Measurements from ENCODE around the gene TSBP1. TPM values are rescaled to one million over a fixed set of nuclear protein-coding genes. Genes with fewer than 3 reads are reported as not detected.
A peak's percentile ranks its signal among the peaks of the same experiment; 100 is the strongest.

TSBP1 gene
- total RNA-seq, 1 donor from 2014 or later: not detected

- no peak overlapping the region for H3K4me3 Mint-ChIP-seq (ENCODE audit: low read depth)
- H3K27ac Mint-ChIP-seq: no peak overlapping the region
These were observed 126.7 kb downstream of the TSBP1 start for GRCh38 chr6:32244946-32245398.

GRCh38 chr6:32244270-32244669 is 127.4 kb downstream of the TSBP1 start:
- Mint-ChIP-seq H3K4me3 (ENCODE audit: low read depth) (no peak overlapping the region), H3K4me1 (ENCODE audit: low read depth) (peaks cover 5% of the 10 kb centered on the region), H3K36me3 (ENCODE audit: insufficient read depth) (no peaks in the 10 kb centered on the region), H3K27ac (no peak overlapping the region), H3K27me3 (peaks cover 28% of the 10 kb centered on the region), H3K9me3 (ENCODE audit: low read depth) (peaks cover 8% of the 10 kb centered on the region)
- DNase-seq (ENCODE audit: low spot score, unreplicated experiment): no peak
- TF ChIP-seq, protein P1, sequence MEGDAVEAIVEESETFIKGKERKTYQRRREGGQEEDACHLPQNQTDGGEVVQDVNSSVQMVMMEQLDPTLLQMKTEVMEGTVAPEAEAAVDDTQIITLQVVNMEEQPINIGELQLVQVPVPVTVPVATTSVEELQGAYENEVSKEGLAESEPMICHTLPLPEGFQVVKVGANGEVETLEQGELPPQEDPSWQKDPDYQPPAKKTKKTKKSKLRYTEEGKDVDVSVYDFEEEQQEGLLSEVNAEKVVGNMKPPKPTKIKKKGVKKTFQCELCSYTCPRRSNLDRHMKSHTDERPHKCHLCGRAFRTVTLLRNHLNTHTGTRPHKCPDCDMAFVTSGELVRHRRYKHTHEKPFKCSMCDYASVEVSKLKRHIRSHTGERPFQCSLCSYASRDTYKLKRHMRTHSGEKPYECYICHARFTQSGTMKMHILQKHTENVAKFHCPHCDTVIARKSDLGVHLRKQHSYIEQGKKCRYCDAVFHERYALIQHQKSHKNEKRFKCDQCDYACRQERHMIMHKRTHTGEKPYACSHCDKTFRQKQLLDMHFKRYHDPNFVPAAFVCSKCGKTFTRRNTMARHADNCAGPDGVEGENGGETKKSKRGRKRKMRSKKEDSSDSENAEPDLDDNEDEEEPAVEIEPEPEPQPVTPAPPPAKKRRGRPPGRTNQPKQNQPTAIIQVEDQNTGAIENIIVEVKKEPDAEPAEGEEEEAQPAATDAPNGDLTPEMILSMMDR (IDR thresholded peaks at IDR 0.05; ENCODE audit: unreplicated experiment): no peak

More at GRCh38 chr6:32244946-32245398, 126.7 kb downstream of the TSBP1 start:
- Mint-ChIP-seq H3K4me1 (ENCODE audit: low read depth) (peaks cover 5% of the 10 kb centered on the region), H3K36me3 (ENCODE audit: insufficient read depth) (no peaks in the 10 kb centered on the region), H3K9me3 (ENCODE audit: low read depth) (peaks cover 8% of the 10 kb centered on the region), H3K27me3 (peaks cover 28% of the 10 kb centered on the region)
- TF ChIP-seq, protein P1 (IDR thresholded peaks at IDR 0.05; ENCODE audit: unreplicated experiment): peak; percentile 94
- DNase-seq (ENCODE audit: low spot score, unreplicated experiment): peak; percentile 64

Other genes starting within 250 kb of the TSBP1 start
- gene ATF6B, start 243.7 kb downstream of the TSBP1 start, total RNA-seq: 89.4 and 95.0 TPM in 2 replicates
- 8.4 and 8.7 TPM in 2 replicates for gene FKBPL, start 241.6 kb downstream of the TSBP1 start, total RNA-seq
- gene PRRT1, start 220.0 kb downstream of the TSBP1 start, total RNA-seq: 2.9 and 3.3 TPM in 2 replicates
- 75.5 and 80.8 TPM in 2 replicates for gene PPT2, start 217.8 kb downstream of the TSBP1 start, total RNA-seq
- 68.3 and 83.1 TPM in 2 replicates for gene EGFL8, start 207.3 kb downstream of the TSBP1 start, total RNA-seq
- 94.1 and 102 TPM in 2 replicates for gene AGPAT1, start 195.8 kb downstream of the TSBP1 start, total RNA-seq
- gene RNF5, start 193.5 kb downstream of the TSBP1 start, total RNA-seq: 91.2 and 92.2 TPM in 2 replicates
- 28.5 and 29.9 TPM in 2 replicates for gene AGER, start 187.7 kb downstream of the TSBP1 start, total RNA-seq
- gene PBX2, start 181.7 kb downstream of the TSBP1 start, total RNA-seq: 260 and 261 TPM in 2 replicates
- 6.1 and 6.5 TPM in 2 replicates for gene GPSM3, start 179.3 kb downstream of the TSBP1 start, total RNA-seq
- gene NOTCH4, start 147.8 kb downstream of the TSBP1 start, total RNA-seq: 4.3 and 4.7 TPM in 2 replicates
- not detected in 2 replicates for gene BTNL2, start 35.3 kb upstream of the TSBP1 start, total RNA-seq
- gene HLA-DRA, start 68.0 kb upstream of the TSBP1 start, total RNA-seq: not detected in 2 replicates
- gene HLA-DRB5, start 158.4 kb upstream of the TSBP1 start, total RNA-seq: 0.60 and 0.71 TPM in 2 replicates
- 4.6 and 7.7 TPM in 2 replicates for gene HLA-DRB1, start 217.9 kb upstream of the TSBP1 start, total RNA-seq

Data from progenitor cell of endocrine pancreas (in vitro differentiated cells).